ENCODE measurements around the gene RCOR1.

RCOR1 gene

DNA sequence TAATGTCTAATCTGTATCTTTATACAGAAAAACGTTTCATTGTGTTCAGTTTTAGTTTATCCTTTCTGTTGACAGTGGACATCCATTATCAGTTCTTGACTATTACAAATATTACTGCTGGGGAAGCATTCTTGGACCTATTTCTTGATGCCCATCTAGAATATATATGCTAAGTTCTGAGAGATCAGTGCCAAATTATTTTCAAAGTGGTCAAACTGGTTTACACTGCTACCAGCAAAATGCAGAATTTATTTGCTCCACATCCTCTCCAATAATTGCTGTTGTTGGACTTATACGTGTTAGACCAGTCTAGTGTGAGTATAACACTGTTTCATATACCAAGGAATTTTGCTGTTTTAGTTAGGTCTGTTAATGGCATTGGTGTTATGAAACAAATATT, 99.3 kb downstream of the RCOR1 start:
- H3K36me3 ChIP-seq: no peaks in the 10 kb centered on the region
- H3K4me3 ChIP-seq (ENCODE audit: low read depth in 1 of 2, low read length in 1 of 2): no peak overlapping the region
- peaks cover 72 to 93% of the 10 kb centered on the region in 2 experiments for H3K4me1 ChIP-seq (ENCODE audit: control insufficient read depth in 1 of 2, insufficient read depth in 1 of 2, low read depth in 1 of 2, low read length in 1 of 2)
- H3K27me3 ChIP-seq: no peaks in the 10 kb centered on the region
- H3K9me3 ChIP-seq: no peaks in the 10 kb centered on the region
- H3K27ac ChIP-seq: peak overlapping the region; percentile 83
- no peak for TF ChIP-seq CTCF (IDR thresholded peaks at IDR 0.05)

GRCh38 chr14:102692334-102692733, 99.9 kb downstream of the RCOR1 start:
- TF ChIP-seq CTCF (IDR thresholded peaks at IDR 0.05): no peak
- Histone ChIP-seq H3K4me3 (ENCODE audit: low read depth in 1 of 2, low read length in 1 of 2) (no peak overlapping the region), H3K36me3 (no peaks in the 10 kb centered on the region), H3K4me1 (ENCODE audit: control insufficient read depth in 1 of 2, insufficient read depth in 1 of 2, low read depth in 1 of 2, low read length in 1 of 2) (peaks cover 73 to 93% of the 10 kb centered on the region in 2 experiments), H3K27ac (peak overlapping the region; percentile 83), H3K9me3 (no peaks in the 10 kb centered on the region), H3K27me3 (no peaks in the 10 kb centered on the region)

GRCh38 chr14:102693006-102693755, 100.7 kb downstream of the RCOR1 start:
- H3K36me3 ChIP-seq: peaks cover 4% of the 10 kb centered on the region
- H3K27ac ChIP-seq: peak overlapping the region; percentile 52
- peaks cover 67 to 85% of the 10 kb centered on the region in 2 experiments for H3K4me1 ChIP-seq (ENCODE audit: control insufficient read depth in 1 of 2, insufficient read depth in 1 of 2, low read depth in 1 of 2, low read length in 1 of 2)
- no peaks in the 10 kb centered on the region for H3K9me3 ChIP-seq
- no peaks in the 10 kb centered on the region for H3K27me3 ChIP-seq
- TF ChIP-seq CTCF (IDR thresholded peaks at IDR 0.05): no peak
- no peak overlapping the region for H3K4me3 ChIP-seq (ENCODE audit: low read depth in 1 of 2, low read length in 1 of 2)

DNA sequence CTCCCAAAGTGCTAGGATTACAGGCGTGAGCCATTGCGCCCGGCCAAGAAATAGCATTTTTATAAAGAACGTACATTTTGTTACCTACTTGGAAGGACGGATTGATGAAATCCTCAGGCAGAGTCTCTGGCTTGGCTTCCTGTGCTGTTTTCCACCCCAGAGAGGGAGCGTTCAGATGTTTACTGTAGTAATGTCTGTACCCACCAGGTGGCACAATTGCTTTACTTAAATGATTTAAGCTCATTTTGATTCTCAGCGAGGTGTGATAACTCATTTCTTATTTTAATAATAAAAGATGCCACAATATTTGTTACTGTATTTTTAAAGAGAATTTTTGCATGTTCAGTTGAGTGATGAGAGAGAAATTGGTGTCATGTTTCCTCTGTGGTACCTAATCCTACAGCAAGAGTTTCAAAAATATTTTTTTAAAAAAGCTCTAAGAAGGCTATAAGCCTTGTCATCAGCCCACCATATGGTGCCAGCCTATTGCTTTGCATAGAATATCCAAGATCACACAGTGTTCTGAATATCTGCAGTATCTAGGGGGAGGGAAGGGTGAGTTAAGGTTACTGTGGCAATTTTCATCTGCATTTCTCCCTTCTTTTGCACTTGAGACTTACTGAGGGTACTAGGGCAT, 102.2 kb downstream of the RCOR1 start:
- Histone ChIP-seq H3K9me3 (no peaks in the 10 kb centered on the region), H3K4me3 (ENCODE audit: low read depth in 1 of 2, low read length in 1 of 2) (no peak overlapping the region), H3K27ac (peak overlapping the region; percentile 52), H3K36me3 (peaks cover 4% of the 10 kb centered on the region), H3K4me1 (ENCODE audit: control insufficient read depth in 1 of 2, insufficient read depth in 1 of 2, low read depth in 1 of 2, low read length in 1 of 2) (peaks cover 53 to 71% of the 10 kb centered on the region in 2 experiments), H3K27me3 (no peaks in the 10 kb centered on the region)
- TF ChIP-seq CTCF (IDR thresholded peaks at IDR 0.05): peak; percentile 77

GRCh38 chr14:102695167-102695555, 102.7 kb downstream of the RCOR1 start:
- H3K9me3 ChIP-seq: no peaks in the 10 kb centered on the region
- no peak overlapping the region for H3K4me3 ChIP-seq (ENCODE audit: low read depth in 1 of 2, low read length in 1 of 2)
- H3K27me3 ChIP-seq: no peaks in the 10 kb centered on the region
- H3K27ac ChIP-seq: peak overlapping the region; percentile 52
- TF ChIP-seq CTCF (IDR thresholded peaks at IDR 0.05): no peak
- peaks cover 49 to 67% of the 10 kb centered on the region in 2 experiments for H3K4me1 ChIP-seq (ENCODE audit: control insufficient read depth in 1 of 2, insufficient read depth in 1 of 2, low read depth in 1 of 2, low read length in 1 of 2)
- peaks cover 4% of the 10 kb centered on the region for H3K36me3 ChIP-seq

Measured in neutrophil (primary cell).